ENCODE results near the gene IRAK1.

GRCh38 chrX:154037754-154038153, 18.1 kb upstream of the IRAK1 start:
- no peak for TF ChIP-seq CTCF (IDR thresholded peaks at IDR 0.05)
- no peak for TF ChIP-seq POLR2A (IDR thresholded peaks at IDR 0.05)
- TF ChIP-seq POLR2AphosphoS5 (IDR thresholded peaks at IDR 0.05) = no peak
